Measurements from ENCODE around the gene BPIFB1. TPM values are rescaled to one million over a fixed set of nuclear protein-coding genes. Genes with fewer than 3 reads are reported as not detected.

BPIFB1 gene
- total and polyA plus RNA-seq, 2 of the 8 experiments (the other 6 are each of a cell fraction or from before 2014, with no cell fraction given), result not detected

DNA sequence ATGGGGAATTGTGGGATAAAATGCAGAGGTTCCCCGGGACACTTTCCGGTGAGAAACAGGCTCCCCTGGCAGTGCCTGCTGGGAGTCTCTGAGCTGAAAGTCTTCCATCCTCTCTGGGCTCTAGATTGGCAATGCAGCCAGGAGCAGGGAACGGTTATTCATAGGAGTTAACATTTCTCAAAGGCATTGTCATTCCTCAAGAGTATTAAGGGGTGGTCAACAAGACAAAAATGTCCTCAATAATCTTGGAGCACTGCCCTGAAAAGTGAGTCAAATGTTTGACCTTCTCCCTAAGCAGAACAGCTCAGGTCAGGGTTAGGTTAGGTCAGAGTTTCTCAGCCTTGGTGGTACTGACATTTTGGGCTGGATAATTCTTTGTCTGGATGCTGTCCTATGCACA lies 13.2 kb downstream of the BPIFB1 start:
- Histone ChIP-seq H2BK20ac (ENCODE audit: low read length) (no peak overlapping the region), H3K9me3 (ENCODE audit: insufficient read depth in 2 of 2, low read depth in 1 of 2, low read length in 1 of 2) (no peaks in the 10 kb centered on the region), H3K56ac (replicated peaks; ENCODE audit: insufficient read length, low read depth, low read length) (no peak overlapping the region), H3K23ac (ENCODE audit: insufficient read length) (no peak overlapping the region), H3K4me3 (ENCODE audit: extremely low read depth in 1 of 4, insufficient read depth in 2 of 4, low read depth in 3 of 4, low read length in 4 of 4) (no peak overlapping the region), H4K20me1 (replicated peaks in 1 of 2; ENCODE audit: control insufficient read depth in 1 of 2, insufficient read depth in 2 of 2, low read length in 2 of 2) (no peaks in the 10 kb centered on the region), H2BK15ac (ENCODE audit: low read length) (no peak overlapping the region), H3K23me2 (ENCODE audit: low read depth, low read length) (no peaks in the 10 kb centered on the region), H2BK5ac (ENCODE audit: low read depth, low read length) (no peak overlapping the region), H3K14ac (ENCODE audit: insufficient read length) (no peak overlapping the region), H3K27me3 (replicated peaks in 1 of 4; ENCODE audit: control insufficient read depth in 3 of 4, extremely low read depth in 1 of 4, insufficient read depth in 3 of 4, low read length in 3 of 4) (peaks cover 0 to 2% (median 0%) of the 10 kb centered on the region in 4 experiments; a peak in 3 of 7 replicates), H4K91ac (replicated peaks; ENCODE audit: insufficient read length, low read length) (no peak overlapping the region), H2BK12ac (ENCODE audit: low read depth, low read length) (no peak overlapping the region), H3K4ac (replicated peaks; ENCODE audit: insufficient read length, low read depth, low read length) (no peak overlapping the region), H3K18ac (ENCODE audit: extremely low read depth, low read length) (no peak overlapping the region), H3K9ac (replicated peaks in 1 of 4; ENCODE audit: extremely low read depth in 1 of 4, low read depth in 3 of 4, low read length in 3 of 4) (no peak overlapping the region), H3K79me2 (ENCODE audit: control insufficient read depth in 1 of 2, insufficient read depth in 2 of 2, low read length in 2 of 2) (no peaks in the 10 kb centered on the region), H3K4me1 (replicated peaks in 1 of 4; ENCODE audit: control insufficient read depth in 3 of 4, insufficient read depth in 4 of 4, low read length in 3 of 4) (no peaks in the 10 kb centered on the region; a peak in 1 of 7 replicates), H2AK5ac (ENCODE audit: low read depth, low read length) (no peak overlapping the region), H2BK120ac (replicated peaks; ENCODE audit: low read depth, low read length) (no peak overlapping the region), H4K8ac (ENCODE audit: extremely low read depth, insufficient read depth, low read length) (no peak overlapping the region), H2AFZ (ENCODE audit: low read length) (no peak overlapping the region), H4K5ac (ENCODE audit: insufficient read length, low read depth, low read length) (no peak overlapping the region), H3K79me1 (ENCODE audit: low read depth, low read length) (no peaks in the 10 kb centered on the region), H3K4me2 (ENCODE audit: insufficient read depth in 1 of 2, low read depth in 2 of 2, low read length in 2 of 2) (no peak overlapping the region), H3K27ac (ENCODE audit: low read depth, low read length) (no peak overlapping the region), H3K36me3 (ENCODE audit: control insufficient read depth in 2 of 4, insufficient read depth in 4 of 4, low read length in 3 of 4) (no peaks in the 10 kb centered on the region)
- DNase-seq (ENCODE audit: low read depth in 1 of 2, low spot score in 2 of 2) (no peak), FAIRE-seq (peak; percentile 13)
- POLR2A ChIA-PET (ENCODE audit: partially characterized antibody), result interaction anchor here (1.3 kb wide), 1 partner anchor 9 kb away, joined by 3 read pairs; no protein-coding TSS in a partner anchor
- CTCF ChIA-PET (ENCODE audit: partially characterized antibody), result interaction anchor here (0.9 to 2.2 kb wide), 3 partner anchors 10 to 36 kb away, joined by 3 to 15 read pairs (median 3); no protein-coding TSS in a partner anchor
- 85% methylated on average over 3 of the region's 3 CpGs; no CpG with 5 or more reads in 1 of the 2 experiments for WGBS, 2 experiments (ENCODE audit: extremely low coverage in 1 of 2, insufficient coverage in 1 of 2, insufficient read length in 1 of 2, insufficient replicate concordance in 2 of 2, low coverage in 1 of 2, low lambda C conversion rate in 2 of 2, missing lambda C conversion rate in 1 of 2)
- TF ChIP-seq RBBP5 (IDR thresholded peaks at IDR 0.05; ENCODE audit: borderline replicate concordance, low read depth, low read length), result no peak
- TF ChIP-seq POLR2A (IDR thresholded peaks at IDR 0.05; ENCODE audit: control extremely low read depth in 1 of 2, low read depth in 2 of 2, low read length in 2 of 2), result no peak
- TF ChIP-seq SP4 (IDR thresholded peaks at IDR 0.05; ENCODE audit: low read length), result no peak
- TF ChIP-seq FOSL1 (IDR thresholded peaks at IDR 0.05; ENCODE audit: insufficient read depth, low read depth, low read length), result no peak
- TF ChIP-seq KDM4A (IDR thresholded peaks at IDR 0.05; ENCODE audit: low read depth, low read length, severe bottlenecking), result no peak
- TF ChIP-seq SP2 (IDR thresholded peaks at IDR 0.05; ENCODE audit: low read length), result no peak
- TF ChIP-seq, protein P1, sequence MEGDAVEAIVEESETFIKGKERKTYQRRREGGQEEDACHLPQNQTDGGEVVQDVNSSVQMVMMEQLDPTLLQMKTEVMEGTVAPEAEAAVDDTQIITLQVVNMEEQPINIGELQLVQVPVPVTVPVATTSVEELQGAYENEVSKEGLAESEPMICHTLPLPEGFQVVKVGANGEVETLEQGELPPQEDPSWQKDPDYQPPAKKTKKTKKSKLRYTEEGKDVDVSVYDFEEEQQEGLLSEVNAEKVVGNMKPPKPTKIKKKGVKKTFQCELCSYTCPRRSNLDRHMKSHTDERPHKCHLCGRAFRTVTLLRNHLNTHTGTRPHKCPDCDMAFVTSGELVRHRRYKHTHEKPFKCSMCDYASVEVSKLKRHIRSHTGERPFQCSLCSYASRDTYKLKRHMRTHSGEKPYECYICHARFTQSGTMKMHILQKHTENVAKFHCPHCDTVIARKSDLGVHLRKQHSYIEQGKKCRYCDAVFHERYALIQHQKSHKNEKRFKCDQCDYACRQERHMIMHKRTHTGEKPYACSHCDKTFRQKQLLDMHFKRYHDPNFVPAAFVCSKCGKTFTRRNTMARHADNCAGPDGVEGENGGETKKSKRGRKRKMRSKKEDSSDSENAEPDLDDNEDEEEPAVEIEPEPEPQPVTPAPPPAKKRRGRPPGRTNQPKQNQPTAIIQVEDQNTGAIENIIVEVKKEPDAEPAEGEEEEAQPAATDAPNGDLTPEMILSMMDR (IDR thresholded peaks at IDR 0.05; ENCODE audit: control extremely low read depth in 1 of 3, insufficient read depth in 1 of 3, low read depth in 1 of 3, low read length in 3 of 3), result no peak
- no peak for TF ChIP-seq CBX5 (IDR thresholded peaks at IDR 0.05; ENCODE audit: low read depth, low read length)
- no peak for TF ChIP-seq RNF2 (IDR thresholded peaks at IDR 0.05; ENCODE audit: borderline replicate concordance, low read depth, low read length, missing control alignments, poor library complexity, severe bottlenecking)

Measured in H1 (cell line).